Tibial nerve (tissue), 3 donors: ENCODE measurements around the gene RGS7BP.

ENCODE experiments used
- CTCF ChIP-seq, 5 experiments: fragments of 200-600 bp in 3 of 5; fragments of 450-650 bp in 2 of 5; sonication (generic) in 3 of 5; IDR thresholded peaks; one replicate each; pipeline ENCODE4 v1.5.1; 2016 to 2019; ENCODE audit warnings: antibody characterized with exemption in 5 of 5, mild to moderate bottlenecking in 3 of 5, moderate library complexity in 2 of 5
- POLR2A ChIP-seq, 2 donors: fragments of 450-650 bp; IDR thresholded peaks; one replicate each; pipeline ENCODE4 v1.6.1; 2017; ENCODE audit warnings: antibody characterized with exemption in 2 of 2, mild to moderate bottlenecking in 2 of 2, moderate library complexity in 2 of 2

GRCh38 chr5:64599226-64599625, 93.4 kb downstream of the RGS7BP start:
- TF ChIP-seq CTCF (IDR thresholded peaks at IDR 0.05) (no peak), POLR2A (IDR thresholded peaks at IDR 0.05) (no peak)
